Lower leg skin (tissue), 3 donors: ENCODE measurements around the gene SUN5.

ENCODE experiments used
- POLR2A ChIP-seq, 2 donors: fragments of 450-650 bp; IDR thresholded peaks; one replicate each; pipeline ENCODE4 v1.6.1; 2016 to 2017; ENCODE audit warnings: antibody characterized with exemption in 2 of 2, mild to moderate bottlenecking in 1 of 2, moderate library complexity in 1 of 2
- TF ChIP-seq, protein P1 (sequence below), 3 donors: fragments of 450-650 bp; IDR thresholded peaks; one replicate each; pipeline ENCODE4 v1.5.1; 2016; ENCODE audit warnings: antibody characterized with exemption in 3 of 3, mild to moderate bottlenecking in 3 of 3, moderate library complexity in 2 of 3

DNA sequence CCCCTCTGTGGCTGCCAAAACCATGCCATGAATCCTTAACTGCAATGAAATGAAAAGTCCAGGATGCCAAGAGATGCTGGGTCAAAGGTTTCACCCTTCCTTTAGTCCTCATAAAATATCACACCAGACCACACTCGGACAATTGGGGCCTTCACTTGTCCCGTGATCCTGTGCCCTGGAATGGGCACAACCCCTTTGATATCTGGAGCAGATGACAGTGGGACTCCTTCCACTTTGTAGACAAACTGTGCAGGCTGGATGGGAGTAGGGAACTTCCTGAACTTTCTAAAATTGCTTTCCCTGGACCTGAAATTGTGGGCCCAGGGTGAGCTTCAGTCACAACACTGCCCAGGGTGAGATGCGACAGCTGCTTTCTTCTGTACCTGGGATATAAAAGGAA lies 17.6 kb upstream of the SUN5 start:
- TF ChIP-seq, protein P1, sequence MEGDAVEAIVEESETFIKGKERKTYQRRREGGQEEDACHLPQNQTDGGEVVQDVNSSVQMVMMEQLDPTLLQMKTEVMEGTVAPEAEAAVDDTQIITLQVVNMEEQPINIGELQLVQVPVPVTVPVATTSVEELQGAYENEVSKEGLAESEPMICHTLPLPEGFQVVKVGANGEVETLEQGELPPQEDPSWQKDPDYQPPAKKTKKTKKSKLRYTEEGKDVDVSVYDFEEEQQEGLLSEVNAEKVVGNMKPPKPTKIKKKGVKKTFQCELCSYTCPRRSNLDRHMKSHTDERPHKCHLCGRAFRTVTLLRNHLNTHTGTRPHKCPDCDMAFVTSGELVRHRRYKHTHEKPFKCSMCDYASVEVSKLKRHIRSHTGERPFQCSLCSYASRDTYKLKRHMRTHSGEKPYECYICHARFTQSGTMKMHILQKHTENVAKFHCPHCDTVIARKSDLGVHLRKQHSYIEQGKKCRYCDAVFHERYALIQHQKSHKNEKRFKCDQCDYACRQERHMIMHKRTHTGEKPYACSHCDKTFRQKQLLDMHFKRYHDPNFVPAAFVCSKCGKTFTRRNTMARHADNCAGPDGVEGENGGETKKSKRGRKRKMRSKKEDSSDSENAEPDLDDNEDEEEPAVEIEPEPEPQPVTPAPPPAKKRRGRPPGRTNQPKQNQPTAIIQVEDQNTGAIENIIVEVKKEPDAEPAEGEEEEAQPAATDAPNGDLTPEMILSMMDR (IDR thresholded peaks at IDR 0.05), result no peak
- no peak for TF ChIP-seq POLR2A (IDR thresholded peaks at IDR 0.05)
